GM18951 (cell line): ENCODE data around the gene KCNB1.

Source experiments
- POLR2A ChIP-seq: IDR thresholded peaks from 4 replicates; pipeline ENCODE4 v1.6.1; 2011; ENCODE audit warnings: mild to moderate bottlenecking; ENCODE audit not compliant: insufficient read length, insufficient read depth; ENCODE audit errors: extremely low read depth
- in situ Hi-C: fragments of 300-500 bp; cut with MboI; formaldehyde crosslinking; loops from one replicate; pipeline ENCODE4 v1.12.0; 2022; ENCODE audit warnings: low sequenced_read_pairs, mixed read lengths, inconsistent platforms; ENCODE audit not compliant: unreplicated experiment

KCNB1 gene

GRCh38 chr20:49470922-49471321 lies 11.5 kb downstream of the KCNB1 start:
- no peak for TF ChIP-seq POLR2A
- in situ Hi-C loops: no loop called here

GRCh38 chr20:49469060-49469459 lies 13.4 kb downstream of the KCNB1 start:
- in situ Hi-C loops: no loop called here
- no peak for TF ChIP-seq POLR2A

GRCh38 chr20:49468412-49468811 lies 14.1 kb downstream of the KCNB1 start:
- in situ Hi-C loops: no loop called here
- no peak for TF ChIP-seq POLR2A

- TF ChIP-seq POLR2A: no peak
- in situ Hi-C loops: no loop called here
Measured at GRCh38 chr20:49466114-49466912, 16.2 kb downstream of the KCNB1 start.

GRCh38 chr20:49464556-49464955 lies 17.9 kb downstream of the KCNB1 start:
- in situ Hi-C loops: no loop called here
- no peak for TF ChIP-seq POLR2A

GRCh38 chr20:49462626-49463025 lies 19.8 kb downstream of the KCNB1 start:
- in situ Hi-C loops: no loop called here
- no peak for TF ChIP-seq POLR2A

- no peak for TF ChIP-seq POLR2A
- in situ Hi-C loops: no loop called here
Measured at GRCh38 chr20:49461894-49462620, 20.4 kb downstream of the KCNB1 start.

- TF ChIP-seq POLR2A: no peak
- in situ Hi-C loops: no loop called here
Measured at GRCh38 chr20:49460916-49461315, 21.6 kb downstream of the KCNB1 start.

GRCh38 chr20:49460131-49460530 lies 22.3 kb downstream of the KCNB1 start:
- no peak for TF ChIP-seq POLR2A
- in situ Hi-C loops: no loop called here

GRCh38 chr20:49459684-49460083 lies 22.8 kb downstream of the KCNB1 start:
- in situ Hi-C loops: no loop called here
- TF ChIP-seq POLR2A: no peak

- TF ChIP-seq POLR2A: no peak
Measured at GRCh38 chr20:49457444-49457843, 25.0 kb downstream of the KCNB1 start.

GRCh38 chr20:49456646-49457045 lies 25.8 kb downstream of the KCNB1 start:
- no peak for TF ChIP-seq POLR2A
- in situ Hi-C loops: no loop called here

More at GRCh38 chr20:49457444-49457843, 25.0 kb downstream of the KCNB1 start:
- in situ Hi-C loops: no loop called here

- in situ Hi-C loops: no loop called here
- no peak for TF ChIP-seq POLR2A
Measured at GRCh38 chr20:49455691-49456090, 26.8 kb downstream of the KCNB1 start.

GRCh38 chr20:49452011-49452482 lies 30.4 kb downstream of the KCNB1 start:
- TF ChIP-seq POLR2A: no peak

GRCh38 chr20:49450281-49450721 lies 32.2 kb downstream of the KCNB1 start:
- no peak for TF ChIP-seq POLR2A
- in situ Hi-C loops: no loop called here

More at GRCh38 chr20:49452011-49452482, 30.4 kb downstream of the KCNB1 start:
- in situ Hi-C loops: no loop called here
